NCI-H2107 treated with DMSO at 0.1 percent for 48 hours (cell line): ENCODE measurements around the gene UBR2.
"Not testable (repeated sequence)": the region's sequence is repeated elsewhere in the genome, so short reads cannot be mapped to it uniquely, and the experiment has no call there.

Experiments used
- DNase-seq: peaks from one replicate; lab custom pipeline; 2025; ENCODE audit not compliant: unreplicated experiment; lab: John Stamatoyannopoulos, UW

The UBR2 gene

GRCh38 chr6:42726026-42726425 lies 162.2 kb downstream of the UBR2 start:
- DNase-seq: no peak

GRCh38 chr6:42726485-42727086 lies 162.8 kb downstream of the UBR2 start:
- peak; percentile 42 for DNase-seq

GRCh38 chr6:42727087-42727611 lies 163.3 kb downstream of the UBR2 start:
- DNase-seq: no peak

GRCh38 chr6:42727627-42728026 lies 163.8 kb downstream of the UBR2 start:
- no peak for DNase-seq

- DNase-seq: no peak
Observed at GRCh38 chr6:42729731-42730130, 165.9 kb downstream of the UBR2 start.

GRCh38 chr6:42733867-42734481 lies 170.1 kb downstream of the UBR2 start:
- DNase-seq: not testable (repeated sequence)

GRCh38 chr6:42735976-42736375 lies 172.1 kb downstream of the UBR2 start:
- no peak for DNase-seq

- DNase-seq: no peak
Observed at GRCh38 chr6:42740725-42741124, 176.9 kb downstream of the UBR2 start.

- DNase-seq: peak; percentile 59
Observed at GRCh38 chr6:42742116-42742894, 178.5 kb downstream of the UBR2 start.
